ENCODE results near the gene UQCRC2. TPM values are rescaled to one million over a fixed set of nuclear protein-coding genes. Genes with fewer than 3 reads are reported as not detected.

The UQCRC2 gene
- total and polyA plus RNA-seq, 7 donors: 288 to 716 (median 434) TPM

DNA sequence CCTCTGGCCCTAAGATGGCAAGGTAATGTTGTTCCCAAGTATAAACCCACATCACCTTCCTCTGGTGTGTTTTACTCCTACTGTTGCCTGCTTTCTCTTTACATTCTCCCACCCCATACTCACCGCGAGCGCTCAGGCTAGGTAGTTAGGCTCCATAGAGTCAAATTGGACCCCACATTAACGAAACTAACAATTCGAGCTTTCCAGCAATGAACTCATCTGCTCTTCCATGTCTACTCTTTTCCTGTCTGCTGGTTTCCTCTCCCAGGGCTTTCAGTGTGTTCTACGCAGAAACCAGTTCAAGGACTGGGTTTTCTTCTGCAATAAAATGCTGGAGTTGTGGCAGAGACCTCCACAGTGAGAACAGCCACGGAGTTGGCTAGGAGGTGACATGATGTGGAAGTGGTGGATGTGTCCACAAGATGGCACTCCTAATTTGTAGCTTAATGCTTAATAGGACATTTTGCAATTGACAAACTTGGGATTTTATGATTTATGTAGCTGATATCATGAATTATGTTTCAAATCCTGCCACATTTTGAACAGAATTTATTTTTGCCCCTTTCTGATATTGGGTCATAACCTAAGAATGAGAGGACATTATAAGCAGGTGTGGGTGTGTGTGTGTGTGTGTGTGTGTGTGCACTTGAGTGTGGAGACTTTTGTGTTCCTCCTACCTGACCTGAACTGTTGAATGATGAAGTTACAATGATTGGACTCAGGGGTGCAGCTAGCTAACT, 2.2 kb upstream of the UQCRC2 start:
- Histone ChIP-seq H3K27ac (no peak overlapping the region), H3K4me1 (peaks cover 33% of the 10 kb centered on the region), H3K9me3 (no peaks in the 10 kb centered on the region), H3K36me3 (ENCODE audit: insufficient read depth in 1 of 2, low read depth in 1 of 2) (peaks cover 0 to 9% of the 10 kb centered on the region in 2 donors), H3K27me3 (ENCODE audit: insufficient read depth in 3 of 3, low read length in 2 of 3) (no peaks in the 10 kb centered on the region), H3K4me3 (no peak overlapping the region)
- ATAC-seq (no peak), DNase-seq (no peak)
- intact Hi-C loops (cut with DNase I): loop anchor here (5.0 to 10.0 kb wide), 4 partner anchors 126 to 236 kb away; no protein-coding TSS in a partner anchor
- TF ChIP-seq CTCF (IDR thresholded peaks at IDR 0.05): peak; percentile 52
- WGBS, 3 donors: 70 to 78% (median 73%) methylated on average over 7 of the region's 7 CpGs

- intact Hi-C loops (cut with DNase I): loop anchor here (5.0 to 10.0 kb wide), 4 partner anchors 125 to 235 kb away; no protein-coding TSS in a partner anchor
- DNase-seq: peak; percentile 70 to 82
- 3% methylated on average over 24 of the region's 24 CpGs for WGBS, 3 donors
- peaks cover under 1 to 22% of the 10 kb centered on the region in 2 donors for H3K36me3 ChIP-seq (ENCODE audit: insufficient read depth in 1 of 2, low read depth in 1 of 2)
- no peaks in the 10 kb centered on the region for H3K27me3 ChIP-seq (ENCODE audit: insufficient read depth in 3 of 3, low read length in 2 of 3)
- no peaks in the 10 kb centered on the region for H3K9me3 ChIP-seq
- TF ChIP-seq CTCF (IDR thresholded peaks at IDR 0.05): no peak
- peak overlapping the region; percentile 97 for H3K4me3 ChIP-seq
- H3K4me1 ChIP-seq: peaks cover 41% of the 10 kb centered on the region
- H3K27ac ChIP-seq: peak overlapping the region; percentile 97
- ATAC-seq: peak; percentile 48 to 71 (median 52)
Observed at GRCh38 chr16:21952040-21952792, 945 bp upstream of the UQCRC2 start.

DNA sequence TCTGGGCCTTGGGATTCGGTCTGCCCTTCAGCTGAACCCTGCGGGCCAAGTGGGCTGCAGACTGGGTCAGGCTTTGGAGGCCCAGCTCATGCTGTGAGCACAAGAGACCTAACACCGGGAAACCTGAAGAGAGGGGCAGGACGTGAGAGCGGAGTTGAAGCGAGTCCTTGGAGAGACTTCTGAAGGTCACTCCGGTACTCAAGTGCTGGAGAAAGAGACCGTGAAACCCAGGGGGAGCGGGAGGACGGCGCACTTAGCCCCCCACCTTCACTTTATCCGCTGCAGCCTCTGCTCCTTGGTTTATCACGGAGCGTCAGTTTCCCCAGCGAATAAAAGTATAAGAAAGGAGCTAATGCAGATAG, 361 bp downstream of the UQCRC2 start:
- intact Hi-C loops (cut with DNase I): loop anchor here (5.0 to 10.0 kb wide), 4 partner anchors 124 to 234 kb away; no protein-coding TSS in a partner anchor
- H3K27me3 ChIP-seq (ENCODE audit: insufficient read depth in 3 of 3, low read length in 2 of 3): no peaks in the 10 kb centered on the region
- peak overlapping the region; percentile 97 for H3K27ac ChIP-seq
- no peaks in the 10 kb centered on the region for H3K9me3 ChIP-seq
- WGBS, 3 donors: 0 to 1% (median 1%) methylated on average over 15 of the region's 15 CpGs
- peaks cover 4 to 35% of the 10 kb centered on the region in 2 donors for H3K36me3 ChIP-seq (ENCODE audit: insufficient read depth in 1 of 2, low read depth in 1 of 2)
- peaks cover 42% of the 10 kb centered on the region for H3K4me1 ChIP-seq
- DNase-seq: no peak
- peak; percentile 47 to 66 (median 54) for ATAC-seq
- no peak for TF ChIP-seq CTCF (IDR thresholded peaks at IDR 0.05)
- H3K4me3 ChIP-seq: peak overlapping the region; percentile 97

DNA sequence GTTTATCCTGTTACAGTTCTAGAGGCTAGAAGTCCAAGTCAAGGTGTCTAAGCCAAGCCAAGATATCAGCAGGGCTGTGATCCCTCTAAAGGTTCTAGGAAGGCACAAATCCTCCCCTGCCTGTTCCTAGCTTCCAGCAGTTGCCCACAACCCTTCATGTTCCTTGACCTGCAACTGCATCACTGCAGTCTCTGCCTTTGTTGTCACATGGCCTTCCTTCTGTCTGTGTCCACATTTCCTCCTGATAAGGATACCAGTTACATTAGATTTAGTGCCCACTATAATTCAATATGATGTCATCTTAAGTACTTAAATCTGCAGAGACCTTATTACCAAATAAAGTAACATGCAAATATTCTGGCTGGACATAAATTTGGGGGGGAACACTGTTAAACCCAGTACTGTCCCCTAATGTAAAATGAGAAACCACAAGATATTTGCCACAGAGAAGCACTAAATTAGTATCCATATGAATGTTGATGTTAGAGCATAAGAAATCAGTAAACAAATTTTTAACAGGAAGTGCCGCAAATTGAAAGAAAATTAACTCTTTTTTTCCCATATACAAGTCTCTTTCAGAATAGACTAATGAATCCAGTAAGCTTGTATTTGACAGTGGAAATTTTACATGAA, 4.7 kb downstream of the UQCRC2 start:
- no peaks in the 10 kb centered on the region for H3K9me3 ChIP-seq
- ATAC-seq: no peak
- H3K27ac ChIP-seq: no peak overlapping the region
- no peak for TF ChIP-seq CTCF (IDR thresholded peaks at IDR 0.05)
- peaks cover 27% of the 10 kb centered on the region for H3K4me1 ChIP-seq
- 46 to 62% (median 61%) methylated on average over 1 of the region's 1 CpG for WGBS, 3 donors
- no peak for DNase-seq
- intact Hi-C loops (cut with DNase I): loop anchor here (2.0 to 10.0 kb wide), 3 partner anchors 15 to 227 kb away; no protein-coding TSS in a partner anchor
- no peak overlapping the region for H3K4me3 ChIP-seq
- H3K36me3 ChIP-seq (ENCODE audit: insufficient read depth in 1 of 2, low read depth in 1 of 2): peaks cover 19 to 78% of the 10 kb centered on the region in 2 donors
- H3K27me3 ChIP-seq (ENCODE audit: insufficient read depth in 3 of 3, low read length in 2 of 3): no peaks in the 10 kb centered on the region

Measured in psoas muscle (tissue), 8 donors.